Left ventricle myocardium inferior (tissue), 1 donor: ENCODE data around the gene TMEM17. TPM values are rescaled to one million over a fixed set of nuclear protein-coding genes. Genes with fewer than 3 reads are reported as not detected.

Experiments
- DNase-seq: peaks from one replicate; pipeline ENCODE4 v3.0.0-alpha.2; 2020
- H3K27ac ChIP-seq: fragments of 200-600 bp; replicated peaks from 2 replicates; pipeline ENCODE4 v1.8.0; 2021
- H3K27me3 ChIP-seq: fragments of 200-600 bp; 2 replicates; pipeline ENCODE4 v1.8.0; 2021; ENCODE audit warnings: low read depth
- H3K36me3 ChIP-seq: fragments of 200-600 bp; 2 replicates; pipeline ENCODE4 v1.8.0; 2021
- H3K4me1 ChIP-seq: fragments of 200-600 bp; 2 replicates; pipeline ENCODE4 v1.8.0; 2021
- H3K4me3 ChIP-seq: fragments of 200-600 bp; 2 replicates; pipeline ENCODE4 v1.8.0; 2021; ENCODE audit warnings: mild to moderate bottlenecking, moderate library complexity
- H3K9me3 ChIP-seq: fragments of 200-600 bp; replicated peaks from 2 replicates; pipeline ENCODE4 v1.8.0; 2021
- intact Hi-C: fragments of 100-400 bp; cut with micrococcal nuclease; formaldehyde crosslinking; loops from one replicate; pipeline ENCODE4 v1.11.0; 2022
- total RNA-seq: library from RNA; stranded (reverse); fragmentation: NEBNext Ultra II Directional; extraction: Animal tissue kit (Norgen Biotek cat#: 25700); gene quantifications from one replicate; pipeline ENCODE4 v1.2.1, GENCODE V29; 2021
- TF ChIP-seq, protein P1 (sequence below): fragments of 200-600 bp; IDR thresholded peaks from 2 replicates; pipeline ENCODE4 v1.8.0; 2021; ENCODE audit warnings: antibody characterized with exemption, mild to moderate bottlenecking, borderline replicate concordance
- donor health status: DM: no; HTN: yes; CAD: no; lungs with severe emphysema.

The TMEM17 gene
- total RNA-seq, 1 donor from 2014 or later: 2.2 TPM

DNA sequence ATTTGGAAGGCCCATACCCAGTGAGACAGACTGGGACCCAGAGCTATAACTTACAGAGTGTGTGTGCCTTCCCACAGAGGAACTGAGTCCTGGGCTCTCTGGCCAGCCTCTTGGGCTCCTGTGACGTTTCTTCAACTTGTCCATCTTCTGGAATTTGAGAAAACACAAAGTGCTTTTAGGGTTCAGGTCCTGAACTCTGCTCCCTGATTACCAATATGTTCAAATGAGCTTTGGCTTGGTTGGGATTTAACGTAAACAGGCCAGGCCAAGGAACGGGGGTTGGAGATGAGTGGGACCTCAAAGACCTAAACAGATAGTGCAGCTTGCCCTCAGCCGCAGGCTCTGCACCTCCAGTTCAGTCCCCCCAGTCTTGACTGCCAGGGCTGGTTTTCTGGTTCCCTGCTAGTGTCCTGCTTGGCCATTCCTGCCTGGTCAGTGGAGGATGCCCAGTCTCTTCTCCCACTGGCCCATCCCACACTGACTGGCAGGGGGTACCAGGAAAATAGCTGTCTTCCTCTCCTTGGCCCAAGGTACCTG is 44.9 kb downstream of the TMEM17 start:
- Histone ChIP-seq H3K4me1 (peaks cover 25% of the 10 kb centered on the region), H3K4me3 (no peak overlapping the region), H3K9me3 (no peaks in the 10 kb centered on the region), H3K27ac (no peak overlapping the region), H3K36me3 (no peaks in the 10 kb centered on the region), H3K27me3 (peaks cover 13% of the 10 kb centered on the region)
- no peak for DNase-seq
- TF ChIP-seq, protein P1, sequence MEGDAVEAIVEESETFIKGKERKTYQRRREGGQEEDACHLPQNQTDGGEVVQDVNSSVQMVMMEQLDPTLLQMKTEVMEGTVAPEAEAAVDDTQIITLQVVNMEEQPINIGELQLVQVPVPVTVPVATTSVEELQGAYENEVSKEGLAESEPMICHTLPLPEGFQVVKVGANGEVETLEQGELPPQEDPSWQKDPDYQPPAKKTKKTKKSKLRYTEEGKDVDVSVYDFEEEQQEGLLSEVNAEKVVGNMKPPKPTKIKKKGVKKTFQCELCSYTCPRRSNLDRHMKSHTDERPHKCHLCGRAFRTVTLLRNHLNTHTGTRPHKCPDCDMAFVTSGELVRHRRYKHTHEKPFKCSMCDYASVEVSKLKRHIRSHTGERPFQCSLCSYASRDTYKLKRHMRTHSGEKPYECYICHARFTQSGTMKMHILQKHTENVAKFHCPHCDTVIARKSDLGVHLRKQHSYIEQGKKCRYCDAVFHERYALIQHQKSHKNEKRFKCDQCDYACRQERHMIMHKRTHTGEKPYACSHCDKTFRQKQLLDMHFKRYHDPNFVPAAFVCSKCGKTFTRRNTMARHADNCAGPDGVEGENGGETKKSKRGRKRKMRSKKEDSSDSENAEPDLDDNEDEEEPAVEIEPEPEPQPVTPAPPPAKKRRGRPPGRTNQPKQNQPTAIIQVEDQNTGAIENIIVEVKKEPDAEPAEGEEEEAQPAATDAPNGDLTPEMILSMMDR: no peak
- intact Hi-C loops: no loop called here

DNA sequence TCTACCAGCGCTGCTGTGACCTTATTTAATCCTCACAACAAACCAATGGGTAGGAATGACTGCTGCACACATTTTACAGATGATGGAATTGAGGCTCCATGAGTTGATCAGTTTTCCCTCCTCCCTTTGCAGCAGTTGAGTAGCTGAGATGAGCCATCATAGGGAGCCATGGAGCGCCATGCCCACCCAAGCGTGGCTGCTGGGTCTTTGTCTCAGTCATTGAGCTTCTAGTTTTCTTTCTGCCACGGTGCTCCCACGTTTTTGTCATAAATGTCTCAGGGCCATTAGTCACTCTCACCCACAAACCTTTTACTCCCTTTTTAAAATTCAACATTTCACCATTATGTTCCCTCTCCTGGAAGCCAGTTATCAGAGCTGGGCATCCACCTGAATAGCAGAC is 45.8 kb downstream of the TMEM17 start:
- intact Hi-C loops: no loop called here
- TF ChIP-seq, protein P1: no peak

DNA sequence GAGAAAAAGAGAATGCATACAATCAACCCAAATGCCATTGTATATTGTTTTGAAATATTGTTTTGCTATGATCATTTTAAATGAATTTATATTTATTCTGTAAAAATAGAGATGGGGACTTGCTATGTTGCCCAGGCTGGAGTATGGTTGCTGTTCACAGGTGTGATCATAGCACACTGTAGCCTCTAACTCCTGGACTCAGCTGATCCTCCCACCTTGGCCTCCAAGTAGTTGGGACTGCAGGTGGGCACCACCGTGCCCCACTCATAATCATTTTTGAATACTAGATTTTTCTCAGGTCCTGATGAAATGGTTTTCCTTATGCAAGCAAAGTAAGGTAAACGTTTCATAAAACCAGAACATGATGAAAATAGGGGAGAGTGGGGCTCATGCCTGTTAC is 46.3 kb downstream of the TMEM17 start:
- Histone ChIP-seq H3K27ac (peak overlapping the region; percentile 91), H3K27me3 (peaks cover 19% of the 10 kb centered on the region), H3K36me3 (no peaks in the 10 kb centered on the region), H3K4me1 (peaks cover 21% of the 10 kb centered on the region), H3K9me3 (no peaks in the 10 kb centered on the region), H3K4me3 (no peak overlapping the region)
- intact Hi-C loops: no loop called here
- DNase-seq: no peak
- TF ChIP-seq, protein P1: no peak

More for the DNA sequence above, 45.8 kb downstream of the TMEM17 start:
- Histone ChIP-seq H3K27me3 (peaks cover 19% of the 10 kb centered on the region), H3K36me3 (no peaks in the 10 kb centered on the region), H3K9me3 (no peaks in the 10 kb centered on the region), H3K27ac (no peak overlapping the region), H3K4me1 (peaks cover 21% of the 10 kb centered on the region), H3K4me3 (no peak overlapping the region)
- no peak for DNase-seq

DNA sequence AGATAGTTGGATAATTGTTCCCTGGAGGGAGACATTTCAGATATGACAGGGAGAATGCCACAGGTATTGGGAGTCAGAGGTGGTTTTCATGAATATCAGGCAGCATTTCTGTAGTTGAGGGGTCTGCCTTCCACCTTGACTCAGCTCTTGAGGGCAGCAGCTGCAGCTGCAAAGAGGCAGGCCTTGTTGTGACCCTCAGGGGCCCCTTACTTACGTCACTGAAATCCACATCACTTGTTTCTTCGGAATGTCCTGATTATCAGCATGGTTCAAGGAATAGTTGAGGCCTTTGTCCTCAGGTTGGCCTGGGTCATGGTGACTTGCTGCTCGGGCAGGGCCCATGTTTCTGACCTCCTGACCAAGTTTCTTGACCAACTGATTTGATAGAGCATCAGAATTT is 46.9 kb downstream of the TMEM17 start:
- Histone ChIP-seq H3K36me3 (no peaks in the 10 kb centered on the region), H3K27me3 (peaks cover 19% of the 10 kb centered on the region), H3K4me1 (peaks cover 21% of the 10 kb centered on the region), H3K9me3 (no peaks in the 10 kb centered on the region), H3K27ac (peak overlapping the region; percentile 91), H3K4me3 (no peak overlapping the region)
- TF ChIP-seq, protein P1: no peak
- intact Hi-C loops: no loop called here
- DNase-seq: no peak

DNA sequence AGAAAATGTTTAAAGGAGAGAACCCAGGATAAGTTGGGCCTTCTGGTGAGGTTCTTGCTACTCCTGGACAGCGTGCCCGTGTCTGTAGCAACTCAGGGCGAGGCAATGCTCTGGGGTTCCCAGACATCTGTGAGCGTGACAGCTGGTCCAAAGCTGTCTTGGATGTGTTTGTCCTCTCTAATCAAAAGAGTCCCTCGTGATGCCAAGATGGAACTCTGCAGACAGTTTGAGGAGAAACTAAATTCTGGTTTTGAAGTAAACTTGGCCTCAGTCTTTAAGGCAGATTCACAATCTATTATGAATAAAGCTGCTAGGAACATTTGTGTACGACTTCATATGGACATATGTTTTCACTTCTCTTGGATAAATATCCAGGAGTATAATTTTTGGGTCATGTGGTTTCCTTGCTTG is 47.3 kb downstream of the TMEM17 start:
- peak overlapping the region; percentile 91 for H3K27ac ChIP-seq
- H3K27me3 ChIP-seq: peaks cover 19% of the 10 kb centered on the region
- no peaks in the 10 kb centered on the region for H3K9me3 ChIP-seq
- intact Hi-C loops: no loop called here
- no peak overlapping the region for H3K4me3 ChIP-seq
- peaks cover 21% of the 10 kb centered on the region for H3K4me1 ChIP-seq
- TF ChIP-seq, protein P1: no peak
- DNase-seq: peak; percentile 67
- no peaks in the 10 kb centered on the region for H3K36me3 ChIP-seq

DNA sequence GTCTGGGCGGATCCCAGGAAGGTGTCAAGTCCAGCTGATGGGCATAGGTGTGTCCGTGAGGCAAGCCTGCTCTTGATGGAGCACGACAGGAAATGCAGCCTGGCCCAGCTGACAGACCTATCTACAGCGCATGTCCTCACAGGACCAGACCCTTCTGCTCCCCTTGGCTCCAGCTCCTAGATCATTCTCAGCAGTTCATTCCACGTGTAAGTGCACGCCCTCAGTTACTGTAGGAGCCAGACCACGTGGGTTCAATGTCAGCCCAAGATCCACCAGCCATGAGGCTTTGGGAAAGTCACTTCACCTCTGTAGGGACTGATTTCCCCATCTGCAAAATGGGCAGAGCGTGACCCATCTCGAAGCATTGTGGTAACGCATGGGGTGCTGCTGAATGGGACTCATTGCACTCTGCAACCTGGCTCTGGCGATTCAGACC is 47.8 kb downstream of the TMEM17 start:
- DNase-seq: no peak
- TF ChIP-seq, protein P1: no peak
- H3K4me1 ChIP-seq: peaks cover 21% of the 10 kb centered on the region
- H3K36me3 ChIP-seq: no peaks in the 10 kb centered on the region
- H3K27me3 ChIP-seq: peaks cover 19% of the 10 kb centered on the region
- H3K9me3 ChIP-seq: no peaks in the 10 kb centered on the region
- intact Hi-C loops: no loop called here
- no peak overlapping the region for H3K4me3 ChIP-seq
- H3K27ac ChIP-seq: peak overlapping the region; percentile 91
